Smooth muscle cell of the umbilical artery (primary cell): ENCODE data around the gene OPRPN. TPM values are rescaled to one million over a fixed set of nuclear protein-coding genes. Genes with fewer than 3 reads are reported as not detected.

Source experiments
- total RNA-seq: library from RNA; depleted of rRNA; stranded (reverse); fragments of >200 nt; gene quantifications from 2 replicates; pipeline ENCODE4 v1.2.3, GENCODE V29; 2014

The OPRPN gene, protein sequence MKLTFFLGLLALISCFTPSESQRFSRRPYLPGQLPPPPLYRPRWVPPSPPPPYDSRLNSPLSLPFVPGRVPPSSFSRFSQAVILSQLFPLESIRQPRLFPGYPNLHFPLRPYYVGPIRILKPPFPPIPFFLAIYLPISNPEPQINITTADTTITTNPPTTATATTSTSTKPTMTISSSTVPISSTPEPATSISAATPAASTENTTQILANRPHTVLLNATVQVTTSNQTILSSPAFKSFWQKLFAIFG
- total RNA-seq: not detected in 2 replicates

DNA sequence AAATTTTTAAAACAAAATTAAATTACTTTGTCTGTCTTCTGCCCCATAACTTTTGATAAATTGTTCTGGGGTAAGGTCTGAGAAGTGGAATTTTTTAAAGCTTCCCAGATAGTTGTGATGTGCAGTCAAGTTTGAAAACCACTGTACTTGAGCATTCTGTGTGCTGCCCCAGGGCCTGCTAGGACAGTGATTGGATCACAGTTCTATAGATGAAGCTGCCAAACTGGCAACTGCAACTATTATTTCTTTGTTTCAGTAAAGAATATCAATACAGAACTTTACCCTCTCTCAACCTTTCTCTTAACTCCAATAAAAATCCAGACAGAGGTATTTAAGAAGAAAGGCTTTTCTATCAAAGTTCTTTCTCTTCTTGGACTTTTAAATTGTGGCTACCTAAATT lies at the start of gene OPRPN:
OPRPN (plus strand) TSS at position 361 of the 400 bp plus-strand sequence. CDS start 1,346 bp downstream, outside the sequence.

DNA sequence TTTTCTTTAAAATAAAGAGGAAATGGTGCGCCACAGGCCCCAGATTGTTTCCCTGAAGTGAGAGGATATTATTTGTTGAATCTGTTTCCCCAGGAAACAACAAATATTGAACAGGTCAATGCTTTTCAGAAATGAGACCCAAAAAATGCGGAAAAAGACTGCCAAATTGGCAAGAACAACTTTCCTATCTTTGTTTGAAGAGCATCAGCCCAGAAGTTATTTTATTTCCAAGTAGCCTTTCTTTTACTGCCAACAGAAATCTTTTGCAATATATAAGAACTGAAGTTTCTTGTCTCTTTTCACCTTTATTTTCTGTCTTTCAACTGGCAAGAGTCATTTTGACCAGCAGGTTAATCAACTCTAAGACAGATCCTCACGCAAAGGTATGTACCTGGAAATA lies 37.3 kb upstream of the OPRPN start, which contains the start of gene SMR3A:
SMR3A (plus strand) TSS at position 301 of the 400 bp plus-strand sequence. CDS start 1,356 bp downstream, outside the sequence.

DNA sequence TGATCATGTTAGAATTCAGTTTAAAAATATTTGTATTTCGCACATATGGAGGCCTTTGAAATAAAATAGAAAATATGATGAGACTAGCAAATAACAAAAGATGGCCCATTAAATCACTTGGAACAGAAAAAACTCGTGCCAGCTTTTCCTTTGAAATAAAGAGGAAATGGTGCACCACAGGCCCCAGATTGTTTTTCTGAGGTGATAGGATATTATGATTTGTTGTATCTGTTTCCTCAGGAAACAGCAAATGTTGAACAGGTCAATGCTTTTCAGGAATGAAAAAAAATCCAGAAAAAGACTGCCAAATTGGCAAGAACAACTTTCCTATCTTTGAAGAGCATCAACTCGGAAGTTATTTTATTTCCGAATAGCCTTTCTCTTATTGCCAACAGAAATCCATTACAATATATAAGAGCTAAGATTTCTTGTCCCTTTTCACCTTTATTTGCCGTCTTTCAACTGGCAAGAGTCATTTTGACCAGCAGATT lies 15.0 kb upstream of the OPRPN start, which contains the start of gene SMR3B:
SMR3B (plus strand) TSS at position 441 of the 491 bp plus-strand sequence. CDS start 1,380 bp downstream, outside the sequence.

Other genes starting within 250 kb of the OPRPN start
- not detected in 2 replicates for gene PRR27, start 243.7 kb upstream of the OPRPN start, total RNA-seq
- gene ODAM, start 202.2 kb upstream of the OPRPN start, total RNA-seq: 0.42 TPM in 1 of 2 replicates, not detected in the other
- gene FDCSP, start 171.8 kb upstream of the OPRPN start, total RNA-seq: 0.59 TPM in 1 of 2 replicates, not detected in the other
- not detected in 2 replicates for gene CSN3, start 155.3 kb upstream of the OPRPN start, total RNA-seq
- gene CABS1, start 63.0 kb upstream of the OPRPN start, total RNA-seq: not detected in 2 replicates
- gene SMR3A, start 37.2 kb upstream of the OPRPN start, total RNA-seq: not detected in 2 replicates
- not detected in 2 replicates for gene SMR3B, start 14.8 kb upstream of the OPRPN start, total RNA-seq
- gene MUC7, start 74.3 kb downstream of the OPRPN start, total RNA-seq: not detected in 2 replicates
- not detected in 2 replicates for gene AMTN, start 120.6 kb downstream of the OPRPN start, total RNA-seq
- gene AMBN, start 194.3 kb downstream of the OPRPN start, total RNA-seq: not detected in 2 replicates
- gene ENAM, start 230.8 kb downstream of the OPRPN start, total RNA-seq: not detected in 2 replicates